K562 (cell line): ENCODE data around the gene GAB2. TPM values are rescaled to one million over a fixed set of nuclear protein-coding genes. Genes with fewer than 3 reads are reported as not detected.

Experiments
- CTBP1 ChIP-seq: fragments of 450-650 bp; IDR thresholded peaks from 2 replicates; pipeline ENCODE4 v1.6.1; 2016; ENCODE audit warnings: borderline replicate concordance
- NCOR1 ChIP-seq: fragments of 450-650 bp; IDR thresholded peaks from 2 replicates; pipeline ENCODE4 v1.6.1; 2016; ENCODE audit warnings: mild to moderate bottlenecking, moderate library complexity
- PPARD ChIP-seq: fragments of 250-450 bp; sonication (Bioruptor Pico); IDR thresholded peaks from 2 replicates; pipeline ENCODE4 v1.8.0; 2022; ENCODE audit warnings: inconsistent platforms, mild to moderate bottlenecking, moderate library complexity
- RBBP5 ChIP-seq: fragments of 200-600 bp; sonication (generic); IDR thresholded peaks from 2 replicates; pipeline ENCODE4 v1.6.1; 2012; ENCODE audit warnings: borderline replicate concordance, mild to moderate bottlenecking, low read length, control low read depth, inconsistent platforms; ENCODE audit not compliant: insufficient read depth, poor library complexity, severe bottlenecking
- SMARCA4 ChIP-seq: fragments of 450-650 bp; IDR thresholded peaks from 2 replicates; pipeline ENCODE4 v1.6.1; 2016
- TGIF2 ChIP-seq: sonication (generic); formaldehyde crosslinking; IDR thresholded peaks from 2 replicates; pipeline ENCODE4 v1.8.1; 2022; ENCODE audit warnings: mild to moderate bottlenecking, missing genetic modification reagents, moderate library complexity
- TRIM24 ChIP-seq, 2 experiments: fragments of 450-650 bp; IDR thresholded peaks; 2 replicates each; pipeline ENCODE4 v1.6.1; 2016
- ZNF175 ChIP-seq: fragments of 200-800 bp; sonication (Bioruptor generic); IDR thresholded peaks from 2 replicates; pipeline ENCODE4 v1.6.1; 2016; ENCODE audit warnings: low read depth, mild to moderate bottlenecking, missing genetic modification characterization, missing compliant biosample characterization
- ZNF197 ChIP-seq: fragments of 200-800 bp; sonication (Bioruptor generic); IDR thresholded peaks from 2 replicates; pipeline ENCODE4 v1.6.1; 2016; ENCODE audit warnings: low read depth, missing genetic modification characterization, missing compliant biosample characterization
- ZNF589 ChIP-seq: fragments of 200-800 bp; sonication (Bioruptor generic); IDR thresholded peaks from 2 replicates; pipeline ENCODE4 v1.6.1; 2016; ENCODE audit warnings: low read depth, missing genetic modification characterization, missing compliant biosample characterization
- ZNF668 ChIP-seq: fragments of 250-450 bp; sonication (Bioruptor Pico); IDR thresholded peaks from 2 replicates; pipeline ENCODE4 v1.8.0; 2022; ENCODE audit warnings: mild to moderate bottlenecking, inconsistent platforms
- ZNF830 ChIP-seq: fragments of 250-450 bp; sonication (Bioruptor Pico); IDR thresholded peaks from 2 replicates; pipeline ENCODE4 v1.5.0; 2021; ENCODE audit warnings: mild to moderate bottlenecking
- polyA plus RNA-seq, 8 experiments: library from polyadenylated mRNA; depleted of rRNA in 4 of 8; stranded (reverse) in 5 of 8; unstranded in 3 of 8; fragments of >200 nt; fragmentation: Nextera tagmentation in 2 of 8; fragmentation: Illumina TruSeq in 1 of 8; extraction: Ambion mirVana in 2 of 8; extraction: Trizol in 1 of 8; gene quantifications; 2 replicates each; pipeline versions ENCODE4 v1.2.1 to v1.2.3, GENCODE V29; 2011 to 2014; ENCODE audit warnings: inconsistent platforms in 1 of 8, missing spikeins in 1 of 8
- total RNA-seq, 7 experiments: library from RNA; depleted of rRNA in 6 of 7; stranded (reverse); fragments of >200 nt in 6 of 7; fragmentation: Illumina TruSeq in 2 of 7; extraction: Trizol in 2 of 7; gene quantifications; 2 replicates each; pipeline versions ENCODE4 v1.2.1 to v1.2.3, GENCODE V29; 2011 to 2021; ENCODE audit warnings: low replicate concordance in 1 of 7
- TF ChIP-seq, protein P1 (sequence below): fragments of 250-450 bp; sonication (Bioruptor Pico); IDR thresholded peaks from 2 replicates; pipeline ENCODE4 v1.9.0; 2021; ENCODE audit warnings: mild to moderate bottlenecking, inconsistent platforms
- TF ChIP-seq, protein P2 (sequence below): fragments of 250-450 bp; sonication (Bioruptor Pico); IDR thresholded peaks from 2 replicates; pipeline ENCODE4 v1.8.0; 2022; ENCODE audit warnings: moderate library complexity, mild to moderate bottlenecking, inconsistent platforms
- TF ChIP-seq, protein P3 (sequence below): fragments of 450-650 bp; formaldehyde crosslinking; IDR thresholded peaks from 2 replicates; pipeline ENCODE4 v1.4.0; 2022; ENCODE audit warnings: mild to moderate bottlenecking, moderate library complexity
- TF ChIP-seq, protein P4 (sequence below): fragments of 450-650 bp; IDR thresholded peaks from 2 replicates; pipeline ENCODE4 v1.6.1; 2017; ENCODE audit warnings: antibody characterized with exemption, mild to moderate bottlenecking
- TF ChIP-seq, protein P5 (sequence below): fragments of 250-450 bp; sonication (Bioruptor Pico); IDR thresholded peaks from 2 replicates; pipeline ENCODE4 v1.4.0; 2020; ENCODE audit warnings: mild to moderate bottlenecking, moderate library complexity

The GAB2 gene
- total and polyA plus RNA-seq, 9 of the 15 experiments (the other 6 are each of a cell fraction or from before 2014, with no cell fraction given), result 2.3 to 35.2 (median 16.1) TPM

DNA sequence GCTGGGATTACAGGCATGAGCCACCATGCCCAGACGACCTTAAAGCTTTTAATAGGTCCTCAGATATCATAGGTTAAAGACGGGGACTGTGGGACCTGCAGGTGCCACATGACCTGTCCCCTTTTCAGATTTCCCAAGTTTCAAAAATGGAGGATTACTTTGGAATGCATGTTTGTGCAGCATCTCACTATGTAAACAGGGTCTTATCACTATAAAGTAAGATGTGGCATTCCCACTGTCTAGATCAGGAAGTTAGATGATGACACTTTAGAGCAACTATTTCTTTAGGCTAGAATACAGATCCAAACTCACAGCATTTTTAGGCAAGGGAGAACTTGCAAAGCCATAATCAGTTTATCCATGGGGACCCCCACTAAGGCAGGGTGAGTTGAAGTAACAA, 136.1 kb downstream of the GAB2 start (continued):
- TF ChIP-seq, protein P1, sequence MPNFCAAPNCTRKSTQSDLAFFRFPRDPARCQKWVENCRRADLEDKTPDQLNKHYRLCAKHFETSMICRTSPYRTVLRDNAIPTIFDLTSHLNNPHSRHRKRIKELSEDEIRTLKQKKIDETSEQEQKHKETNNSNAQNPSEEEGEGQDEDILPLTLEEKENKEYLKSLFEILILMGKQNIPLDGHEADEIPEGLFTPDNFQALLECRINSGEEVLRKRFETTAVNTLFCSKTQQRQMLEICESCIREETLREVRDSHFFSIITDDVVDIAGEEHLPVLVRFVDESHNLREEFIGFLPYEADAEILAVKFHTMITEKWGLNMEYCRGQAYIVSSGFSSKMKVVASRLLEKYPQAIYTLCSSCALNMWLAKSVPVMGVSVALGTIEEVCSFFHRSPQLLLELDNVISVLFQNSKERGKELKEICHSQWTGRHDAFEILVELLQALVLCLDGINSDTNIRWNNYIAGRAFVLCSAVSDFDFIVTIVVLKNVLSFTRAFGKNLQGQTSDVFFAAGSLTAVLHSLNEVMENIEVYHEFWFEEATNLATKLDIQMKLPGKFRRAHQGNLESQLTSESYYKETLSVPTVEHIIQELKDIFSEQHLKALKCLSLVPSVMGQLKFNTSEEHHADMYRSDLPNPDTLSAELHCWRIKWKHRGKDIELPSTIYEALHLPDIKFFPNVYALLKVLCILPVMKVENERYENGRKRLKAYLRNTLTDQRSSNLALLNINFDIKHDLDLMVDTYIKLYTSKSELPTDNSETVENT (CRISPR knock-in tag), result no peak
- no peak for TF ChIP-seq NCOR1
- peak in 1 of 2 experiments; percentile 23; a peak in 1 of 4 replicates for TF ChIP-seq TRIM24 (IDR thresholded peaks at IDR 0.05)
- TF ChIP-seq, protein P2, sequence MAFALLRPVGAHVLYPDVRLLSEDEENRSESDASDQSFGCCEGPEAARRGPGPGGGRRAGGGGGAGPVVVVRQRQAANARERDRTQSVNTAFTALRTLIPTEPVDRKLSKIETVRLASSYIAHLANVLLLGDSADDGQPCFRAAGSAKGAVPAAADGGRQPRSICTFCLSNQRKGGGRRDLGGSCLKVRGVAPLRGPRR (CRISPR knock-in tag), result peak; percentile 41; the same call in 1 of the 2 replicates
- peak; percentile 92 for TF ChIP-seq ZNF175
- TF ChIP-seq, protein P3, sequence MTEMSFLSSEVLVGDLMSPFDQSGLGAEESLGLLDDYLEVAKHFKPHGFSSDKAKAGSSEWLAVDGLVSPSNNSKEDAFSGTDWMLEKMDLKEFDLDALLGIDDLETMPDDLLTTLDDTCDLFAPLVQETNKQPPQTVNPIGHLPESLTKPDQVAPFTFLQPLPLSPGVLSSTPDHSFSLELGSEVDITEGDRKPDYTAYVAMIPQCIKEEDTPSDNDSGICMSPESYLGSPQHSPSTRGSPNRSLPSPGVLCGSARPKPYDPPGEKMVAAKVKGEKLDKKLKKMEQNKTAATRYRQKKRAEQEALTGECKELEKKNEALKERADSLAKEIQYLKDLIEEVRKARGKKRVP (CRISPR knock-in tag), result peak; percentile 85
- TF ChIP-seq ZNF589 (CRISPR knock-in tag), result peak; percentile 83; the same call in 1 of the 2 replicates
- no peak for TF ChIP-seq RBBP5
- peak; percentile 12; the same call in 1 of the 2 replicates for TF ChIP-seq SMARCA4
- peak; percentile 63; the same call in 1 of the 2 replicates for TF ChIP-seq CTBP1
- TF ChIP-seq ZNF668, result 0 out of 2 replicates have a peak, but pooled peaks have one; percentile 28
- TF ChIP-seq ZNF197 (CRISPR knock-in tag), result peak; percentile 39; the same call in 1 of the 2 replicates
- TF ChIP-seq PPARD (CRISPR knock-in tag), result no peak
- TF ChIP-seq, protein P4, sequence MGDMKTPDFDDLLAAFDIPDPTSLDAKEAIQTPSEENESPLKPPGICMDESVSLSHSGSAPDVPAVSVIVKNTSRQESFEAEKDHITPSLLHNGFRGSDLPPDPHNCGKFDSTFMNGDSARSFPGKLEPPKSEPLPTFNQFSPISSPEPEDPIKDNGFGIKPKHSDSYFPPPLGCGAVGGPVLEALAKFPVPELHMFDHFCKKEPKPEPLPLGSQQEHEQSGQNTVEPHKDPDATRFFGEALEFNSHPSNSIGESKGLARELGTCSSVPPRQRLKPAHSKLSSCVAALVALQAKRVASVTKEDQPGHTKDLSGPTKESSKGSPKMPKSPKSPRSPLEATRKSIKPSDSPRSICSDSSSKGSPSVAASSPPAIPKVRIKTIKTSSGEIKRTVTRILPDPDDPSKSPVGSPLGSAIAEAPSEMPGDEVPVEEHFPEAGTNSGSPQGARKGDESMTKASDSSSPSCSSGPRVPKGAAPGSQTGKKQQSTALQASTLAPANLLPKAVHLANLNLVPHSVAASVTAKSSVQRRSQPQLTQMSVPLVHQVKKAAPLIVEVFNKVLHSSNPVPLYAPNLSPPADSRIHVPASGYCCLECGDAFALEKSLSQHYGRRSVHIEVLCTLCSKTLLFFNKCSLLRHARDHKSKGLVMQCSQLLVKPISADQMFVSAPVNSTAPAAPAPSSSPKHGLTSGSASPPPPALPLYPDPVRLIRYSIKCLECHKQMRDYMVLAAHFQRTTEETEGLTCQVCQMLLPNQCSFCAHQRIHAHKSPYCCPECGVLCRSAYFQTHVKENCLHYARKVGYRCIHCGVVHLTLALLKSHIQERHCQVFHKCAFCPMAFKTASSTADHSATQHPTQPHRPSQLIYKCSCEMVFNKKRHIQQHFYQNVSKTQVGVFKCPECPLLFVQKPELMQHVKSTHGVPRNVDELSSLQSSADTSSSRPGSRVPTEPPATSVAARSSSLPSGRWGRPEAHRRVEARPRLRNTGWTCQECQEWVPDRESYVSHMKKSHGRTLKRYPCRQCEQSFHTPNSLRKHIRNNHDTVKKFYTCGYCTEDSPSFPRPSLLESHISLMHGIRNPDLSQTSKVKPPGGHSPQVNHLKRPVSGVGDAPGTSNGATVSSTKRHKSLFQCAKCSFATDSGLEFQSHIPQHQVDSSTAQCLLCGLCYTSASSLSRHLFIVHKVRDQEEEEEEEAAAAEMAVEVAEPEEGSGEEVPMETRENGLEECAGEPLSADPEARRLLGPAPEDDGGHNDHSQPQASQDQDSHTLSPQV, result 0 out of 2 replicates have a peak, but pooled peaks have one; percentile 57
- TF ChIP-seq TGIF2 (CRISPR knock-in tag), result no peak
- TF ChIP-seq ZNF830 (CRISPR knock-in tag), result no peak
- TF ChIP-seq, protein P5, sequence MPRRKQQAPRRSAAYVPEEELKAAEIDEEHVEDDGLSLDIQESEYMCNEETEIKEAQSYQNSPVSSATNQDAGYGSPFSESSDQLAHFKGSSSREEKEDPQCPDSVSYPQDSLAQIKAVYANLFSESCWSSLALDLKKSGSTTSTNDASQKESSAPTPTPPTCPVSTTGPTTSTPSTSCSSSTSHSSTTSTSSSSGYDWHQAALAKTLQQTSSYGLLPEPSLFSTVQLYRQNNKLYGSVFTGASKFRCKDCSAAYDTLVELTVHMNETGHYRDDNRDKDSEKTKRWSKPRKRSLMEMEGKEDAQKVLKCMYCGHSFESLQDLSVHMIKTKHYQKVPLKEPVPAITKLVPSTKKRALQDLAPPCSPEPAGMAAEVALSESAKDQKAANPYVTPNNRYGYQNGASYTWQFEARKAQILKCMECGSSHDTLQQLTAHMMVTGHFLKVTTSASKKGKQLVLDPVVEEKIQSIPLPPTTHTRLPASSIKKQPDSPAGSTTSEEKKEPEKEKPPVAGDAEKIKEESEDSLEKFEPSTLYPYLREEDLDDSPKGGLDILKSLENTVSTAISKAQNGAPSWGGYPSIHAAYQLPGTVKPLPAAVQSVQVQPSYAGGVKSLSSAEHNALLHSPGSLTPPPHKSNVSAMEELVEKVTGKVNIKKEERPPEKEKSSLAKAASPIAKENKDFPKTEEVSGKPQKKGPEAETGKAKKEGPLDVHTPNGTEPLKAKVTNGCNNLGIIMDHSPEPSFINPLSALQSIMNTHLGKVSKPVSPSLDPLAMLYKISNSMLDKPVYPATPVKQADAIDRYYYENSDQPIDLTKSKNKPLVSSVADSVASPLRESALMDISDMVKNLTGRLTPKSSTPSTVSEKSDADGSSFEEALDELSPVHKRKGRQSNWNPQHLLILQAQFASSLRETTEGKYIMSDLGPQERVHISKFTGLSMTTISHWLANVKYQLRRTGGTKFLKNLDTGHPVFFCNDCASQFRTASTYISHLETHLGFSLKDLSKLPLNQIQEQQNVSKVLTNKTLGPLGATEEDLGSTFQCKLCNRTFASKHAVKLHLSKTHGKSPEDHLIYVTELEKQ (CRISPR knock-in tag), result 0 out of 2 replicates have a peak, but pooled peaks have one; percentile 16
